GM06990 (cell line): ENCODE measurements around the gene PHAF1.

Experiments
- DNase-seq: peaks from one replicate; pipeline ENCODE4 v3.0.0-alpha.2; 2011; ENCODE audit not compliant: insufficient read length; ENCODE audit errors: extremely low read depth
- H3K27me3 ChIP-seq: replicated peaks from 2 replicates; pipeline ENCODE4 v1.6.0; 2011; ENCODE audit warnings: low read length; ENCODE audit not compliant: control insufficient read depth, insufficient read depth
- H3K36me3 ChIP-seq: 2 replicates; pipeline ENCODE4 v1.5.1; 2011; ENCODE audit warnings: low read length; ENCODE audit not compliant: control insufficient read depth, insufficient read depth
- H3K4me3 ChIP-seq: replicated peaks from 2 replicates; pipeline ENCODE4 v1.5.1; 2011; ENCODE audit warnings: low read depth, mild to moderate bottlenecking, control low read depth, low read length
- TF ChIP-seq, protein P1 (sequence below): IDR thresholded peaks from 2 replicates; pipeline ENCODE4 v1.5.1; 2011; ENCODE audit warnings: low read length, control low read depth, mild to moderate bottlenecking, inconsistent platforms; ENCODE audit not compliant: insufficient read depth, poor library complexity, severe bottlenecking

Gene PHAF1

DNA sequence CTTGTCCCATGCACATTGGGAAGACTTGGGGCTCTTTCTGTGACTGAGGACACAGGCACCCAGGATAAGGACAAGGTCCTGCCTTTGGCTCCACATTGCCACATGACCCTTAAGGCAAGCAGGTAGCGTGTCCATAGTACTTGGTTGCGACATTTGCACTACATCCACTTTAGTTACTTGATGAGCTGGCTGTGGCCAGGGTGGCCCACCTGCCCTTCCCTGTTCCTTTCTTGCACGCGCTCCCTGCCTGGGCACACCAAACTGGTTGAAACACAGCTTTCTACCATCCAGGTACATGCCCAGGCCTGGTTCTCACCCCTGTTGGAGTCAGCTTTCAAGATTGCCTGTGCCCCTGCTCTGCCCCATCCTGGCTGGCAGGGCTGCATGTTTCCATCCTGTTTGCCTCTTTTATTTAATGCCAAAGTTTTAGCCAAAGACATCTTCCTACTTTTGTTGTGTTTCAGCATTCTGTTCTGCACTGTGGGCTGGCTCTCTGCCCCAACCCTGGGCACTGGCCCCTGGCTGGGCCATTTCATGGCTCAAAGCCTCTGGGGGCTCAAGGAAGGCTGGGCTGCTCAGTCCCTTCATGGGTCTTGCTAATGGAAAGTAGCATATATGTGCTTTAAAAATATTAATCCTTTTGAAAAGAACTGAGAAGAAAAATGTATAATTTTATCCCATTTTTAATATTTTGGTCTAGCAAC, 37.8 kb downstream of the PHAF1 start:
- no peak overlapping the region for H3K4me3 ChIP-seq
- no peaks in the 10 kb centered on the region for H3K27me3 ChIP-seq
- no peak for DNase-seq
- H3K36me3 ChIP-seq: peaks cover 31% of the 10 kb centered on the region
- TF ChIP-seq, protein P1, sequence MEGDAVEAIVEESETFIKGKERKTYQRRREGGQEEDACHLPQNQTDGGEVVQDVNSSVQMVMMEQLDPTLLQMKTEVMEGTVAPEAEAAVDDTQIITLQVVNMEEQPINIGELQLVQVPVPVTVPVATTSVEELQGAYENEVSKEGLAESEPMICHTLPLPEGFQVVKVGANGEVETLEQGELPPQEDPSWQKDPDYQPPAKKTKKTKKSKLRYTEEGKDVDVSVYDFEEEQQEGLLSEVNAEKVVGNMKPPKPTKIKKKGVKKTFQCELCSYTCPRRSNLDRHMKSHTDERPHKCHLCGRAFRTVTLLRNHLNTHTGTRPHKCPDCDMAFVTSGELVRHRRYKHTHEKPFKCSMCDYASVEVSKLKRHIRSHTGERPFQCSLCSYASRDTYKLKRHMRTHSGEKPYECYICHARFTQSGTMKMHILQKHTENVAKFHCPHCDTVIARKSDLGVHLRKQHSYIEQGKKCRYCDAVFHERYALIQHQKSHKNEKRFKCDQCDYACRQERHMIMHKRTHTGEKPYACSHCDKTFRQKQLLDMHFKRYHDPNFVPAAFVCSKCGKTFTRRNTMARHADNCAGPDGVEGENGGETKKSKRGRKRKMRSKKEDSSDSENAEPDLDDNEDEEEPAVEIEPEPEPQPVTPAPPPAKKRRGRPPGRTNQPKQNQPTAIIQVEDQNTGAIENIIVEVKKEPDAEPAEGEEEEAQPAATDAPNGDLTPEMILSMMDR: no peak

DNA sequence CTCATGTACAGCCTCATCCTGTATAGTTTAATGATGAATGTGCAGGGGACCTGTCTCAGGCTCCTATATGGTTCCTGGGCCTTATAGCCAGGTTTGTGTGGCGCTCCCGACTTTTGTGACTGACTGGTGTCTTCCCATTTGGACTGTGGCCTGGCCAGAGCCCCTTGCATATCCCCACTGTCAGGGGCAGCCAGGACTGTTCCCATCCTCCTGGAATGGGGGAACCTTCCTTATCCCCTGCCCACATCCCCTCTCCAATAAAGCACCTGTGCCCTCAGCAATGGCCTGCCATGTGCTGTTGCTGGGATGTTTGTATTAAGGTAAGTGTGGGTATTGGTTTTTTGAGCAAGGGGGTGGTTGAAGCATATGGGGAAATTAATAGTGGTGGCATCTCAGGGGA, 38.5 kb downstream of the PHAF1 start:
- H3K4me3 ChIP-seq: no peak overlapping the region
- DNase-seq: no peak
- no peaks in the 10 kb centered on the region for H3K27me3 ChIP-seq
- TF ChIP-seq, protein P1: no peak
- peaks cover 28% of the 10 kb centered on the region for H3K36me3 ChIP-seq

DNA sequence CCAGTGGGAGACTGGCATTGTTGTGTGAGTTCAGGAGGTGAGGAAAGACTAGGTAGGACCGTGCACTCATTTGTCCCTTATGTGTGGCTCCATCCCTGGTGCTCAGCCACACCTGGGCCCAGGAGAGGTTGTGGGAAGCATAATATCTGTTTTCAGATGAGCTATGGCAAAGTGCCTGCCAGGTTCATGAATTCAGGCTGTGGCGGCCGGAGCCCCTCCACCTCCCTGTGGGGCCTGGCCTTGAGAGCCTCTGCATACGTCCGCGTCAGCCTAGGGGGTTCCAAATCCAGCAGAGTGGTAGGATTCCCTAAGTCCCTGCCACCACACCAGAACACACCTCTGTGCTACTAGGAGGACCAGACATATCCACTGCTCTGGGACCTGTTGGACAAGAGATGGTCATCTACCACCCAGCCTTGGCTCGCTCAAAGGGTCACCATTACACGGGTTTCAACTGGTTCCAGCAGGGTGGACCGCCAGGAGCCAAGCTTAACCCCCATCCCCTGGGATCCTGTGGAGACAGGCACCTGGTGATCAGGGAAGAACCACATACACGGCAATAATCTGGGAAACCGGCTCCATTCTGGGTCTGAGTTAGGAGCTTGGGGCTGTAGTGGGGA, 39.0 kb downstream of the PHAF1 start:
- Histone ChIP-seq H3K27me3 (no peaks in the 10 kb centered on the region), H3K4me3 (no peak overlapping the region), H3K36me3 (peaks cover 28% of the 10 kb centered on the region)
- TF ChIP-seq, protein P1: no peak
- no peak for DNase-seq

DNA sequence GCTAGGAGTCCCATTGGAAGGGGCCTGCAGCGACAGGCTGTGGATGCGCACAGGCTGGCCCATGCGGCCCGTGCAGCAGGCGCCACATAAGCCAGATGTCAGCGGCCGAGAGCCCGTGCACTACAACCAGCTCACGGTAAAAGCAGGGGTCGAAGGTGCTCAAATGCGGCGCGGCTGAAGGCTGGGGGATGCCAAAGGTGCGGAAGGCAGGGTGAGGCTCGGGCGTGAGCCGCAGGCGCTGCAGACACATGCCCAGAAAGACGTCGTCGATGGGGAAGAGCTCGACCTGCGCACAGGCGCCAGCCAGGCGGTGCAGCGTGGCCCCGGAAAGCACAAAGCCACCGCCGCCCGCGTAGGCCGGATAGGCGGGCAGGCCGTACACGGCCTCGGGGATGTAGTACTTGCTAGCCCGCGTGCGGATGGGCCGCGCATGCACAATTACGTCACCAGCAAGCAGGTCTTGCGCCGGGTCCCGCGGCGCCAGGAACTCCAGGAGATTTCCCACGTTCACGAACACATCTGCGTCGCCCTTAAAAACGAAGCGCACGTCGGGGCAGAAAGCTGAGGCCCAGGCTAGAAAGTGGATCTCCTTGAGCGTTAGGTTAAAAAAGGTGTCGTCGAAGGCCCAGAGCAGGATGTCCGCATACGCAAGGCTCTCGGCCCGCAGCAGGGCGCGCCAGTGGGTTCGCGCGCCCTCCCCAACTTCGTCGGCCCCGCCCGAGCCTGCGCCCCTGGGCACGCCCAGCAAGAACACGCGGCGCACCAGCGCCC, 39.7 kb downstream of the PHAF1 start:
- Histone ChIP-seq H3K4me3 (no peak overlapping the region), H3K36me3 (peaks cover 26% of the 10 kb centered on the region), H3K27me3 (no peaks in the 10 kb centered on the region)
- no peak for DNase-seq
- TF ChIP-seq, protein P1: no peak

DNA sequence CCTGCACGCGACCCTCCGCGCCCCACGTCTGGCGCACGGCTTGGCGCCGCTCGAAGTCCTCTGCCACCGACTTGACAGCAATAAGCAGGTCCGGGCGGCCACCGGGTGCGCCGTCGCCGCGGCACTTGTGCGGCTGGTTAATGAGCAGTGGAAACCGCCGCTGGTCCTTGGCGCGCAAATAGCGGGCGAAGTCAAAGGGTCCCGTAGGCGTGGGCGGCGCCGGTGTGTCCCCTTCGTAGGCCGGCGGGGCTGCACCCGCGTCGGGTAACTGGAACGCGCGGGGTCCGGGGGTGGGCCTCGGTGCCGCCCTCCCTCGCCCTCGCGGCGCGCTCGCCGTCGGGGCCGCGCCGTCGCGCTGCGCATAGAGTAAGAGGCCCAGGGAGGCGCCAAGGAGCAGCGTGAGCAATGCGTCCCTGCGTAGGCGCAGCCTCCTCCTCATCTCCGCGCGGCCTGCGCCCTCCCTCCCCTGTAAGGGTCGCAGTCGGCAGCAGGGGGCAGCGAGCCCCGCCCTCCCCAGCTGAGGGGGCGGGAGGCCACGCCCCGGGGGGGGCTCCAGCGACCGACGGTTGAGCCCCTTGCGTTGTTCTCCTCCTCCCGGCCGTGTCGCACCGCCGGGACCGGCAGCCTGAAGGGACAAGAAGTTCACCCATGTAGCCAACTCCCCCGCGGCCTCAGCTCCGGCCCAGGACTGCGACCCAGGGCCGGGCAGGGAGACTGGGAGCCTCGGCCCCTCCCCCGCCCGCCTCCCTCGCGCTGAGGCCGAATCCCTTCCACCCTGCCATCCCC, 40.5 kb downstream of the PHAF1 start:
- TF ChIP-seq, protein P1: no peak
- Histone ChIP-seq H3K36me3 (peaks cover 25% of the 10 kb centered on the region), H3K27me3 (no peaks in the 10 kb centered on the region), H3K4me3 (peak overlapping the region; percentile 76)
- no peak for DNase-seq
